ENCODE results near the gene TTC21B.

DNA sequence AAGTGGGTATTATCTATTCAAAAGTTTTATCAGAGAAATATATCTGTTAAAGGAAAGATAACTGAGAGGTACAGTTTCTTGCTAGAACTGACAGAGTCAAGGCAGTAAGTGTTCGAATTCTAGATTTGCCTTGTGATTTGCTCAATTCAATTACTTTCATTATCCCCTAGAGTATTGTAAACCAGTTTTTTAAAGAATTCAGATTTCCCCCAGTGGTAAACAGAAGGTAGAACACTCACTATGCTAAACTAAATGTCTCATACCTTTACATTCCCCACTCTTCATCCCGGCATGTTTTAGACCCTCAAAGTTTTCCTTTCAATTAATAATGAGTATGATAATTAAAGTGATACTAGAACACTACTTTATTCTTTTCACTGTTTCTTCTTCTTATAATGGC, 28.6 kb downstream of the TTC21B start:
- TF ChIP-seq, protein P1, sequence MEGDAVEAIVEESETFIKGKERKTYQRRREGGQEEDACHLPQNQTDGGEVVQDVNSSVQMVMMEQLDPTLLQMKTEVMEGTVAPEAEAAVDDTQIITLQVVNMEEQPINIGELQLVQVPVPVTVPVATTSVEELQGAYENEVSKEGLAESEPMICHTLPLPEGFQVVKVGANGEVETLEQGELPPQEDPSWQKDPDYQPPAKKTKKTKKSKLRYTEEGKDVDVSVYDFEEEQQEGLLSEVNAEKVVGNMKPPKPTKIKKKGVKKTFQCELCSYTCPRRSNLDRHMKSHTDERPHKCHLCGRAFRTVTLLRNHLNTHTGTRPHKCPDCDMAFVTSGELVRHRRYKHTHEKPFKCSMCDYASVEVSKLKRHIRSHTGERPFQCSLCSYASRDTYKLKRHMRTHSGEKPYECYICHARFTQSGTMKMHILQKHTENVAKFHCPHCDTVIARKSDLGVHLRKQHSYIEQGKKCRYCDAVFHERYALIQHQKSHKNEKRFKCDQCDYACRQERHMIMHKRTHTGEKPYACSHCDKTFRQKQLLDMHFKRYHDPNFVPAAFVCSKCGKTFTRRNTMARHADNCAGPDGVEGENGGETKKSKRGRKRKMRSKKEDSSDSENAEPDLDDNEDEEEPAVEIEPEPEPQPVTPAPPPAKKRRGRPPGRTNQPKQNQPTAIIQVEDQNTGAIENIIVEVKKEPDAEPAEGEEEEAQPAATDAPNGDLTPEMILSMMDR (IDR thresholded peaks at IDR 0.05; ENCODE audit: insufficient read depth, low read length): no peak
- TF ChIP-seq POLR2AphosphoS5 (IDR thresholded peaks at IDR 0.05; ENCODE audit: low read depth): no peak
- TF ChIP-seq, protein P2, sequence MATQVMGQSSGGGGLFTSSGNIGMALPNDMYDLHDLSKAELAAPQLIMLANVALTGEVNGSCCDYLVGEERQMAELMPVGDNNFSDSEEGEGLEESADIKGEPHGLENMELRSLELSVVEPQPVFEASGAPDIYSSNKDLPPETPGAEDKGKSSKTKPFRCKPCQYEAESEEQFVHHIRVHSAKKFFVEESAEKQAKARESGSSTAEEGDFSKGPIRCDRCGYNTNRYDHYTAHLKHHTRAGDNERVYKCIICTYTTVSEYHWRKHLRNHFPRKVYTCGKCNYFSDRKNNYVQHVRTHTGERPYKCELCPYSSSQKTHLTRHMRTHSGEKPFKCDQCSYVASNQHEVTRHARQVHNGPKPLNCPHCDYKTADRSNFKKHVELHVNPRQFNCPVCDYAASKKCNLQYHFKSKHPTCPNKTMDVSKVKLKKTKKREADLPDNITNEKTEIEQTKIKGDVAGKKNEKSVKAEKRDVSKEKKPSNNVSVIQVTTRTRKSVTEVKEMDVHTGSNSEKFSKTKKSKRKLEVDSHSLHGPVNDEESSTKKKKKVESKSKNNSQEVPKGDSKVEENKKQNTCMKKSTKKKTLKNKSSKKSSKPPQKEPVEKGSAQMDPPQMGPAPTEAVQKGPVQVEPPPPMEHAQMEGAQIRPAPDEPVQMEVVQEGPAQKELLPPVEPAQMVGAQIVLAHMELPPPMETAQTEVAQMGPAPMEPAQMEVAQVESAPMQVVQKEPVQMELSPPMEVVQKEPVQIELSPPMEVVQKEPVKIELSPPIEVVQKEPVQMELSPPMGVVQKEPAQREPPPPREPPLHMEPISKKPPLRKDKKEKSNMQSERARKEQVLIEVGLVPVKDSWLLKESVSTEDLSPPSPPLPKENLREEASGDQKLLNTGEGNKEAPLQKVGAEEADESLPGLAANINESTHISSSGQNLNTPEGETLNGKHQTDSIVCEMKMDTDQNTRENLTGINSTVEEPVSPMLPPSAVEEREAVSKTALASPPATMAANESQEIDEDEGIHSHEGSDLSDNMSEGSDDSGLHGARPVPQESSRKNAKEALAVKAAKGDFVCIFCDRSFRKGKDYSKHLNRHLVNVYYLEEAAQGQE (IDR thresholded peaks at IDR 0.05; ENCODE audit: insufficient replicate concordance, low read depth): no peak

Data from HL-60 (cell line).